Muscle layer of colon (tissue), 2 donors: ENCODE results near the gene SLC35C1.
"Not testable (repeated sequence)": the region's sequence is repeated elsewhere in the genome, so short reads cannot be mapped to it uniquely, and the experiment has no call there.

Experiments used
- H3K27ac ChIP-seq: one replicate; pipeline ENCODE4 v1.7.0; 2013; ENCODE audit warnings: low read depth, mild to moderate bottlenecking, low read length, moderate library complexity
- H3K27me3 ChIP-seq, 2 donors: one replicate each; pipeline ENCODE4 v1.7.0; 2013; ENCODE audit warnings: low read length in 2 of 2, mild to moderate bottlenecking in 2 of 2; ENCODE audit not compliant: insufficient read depth in 2 of 2, control insufficient read depth in 1 of 2
- H3K36me3 ChIP-seq: one replicate; pipeline ENCODE4 v1.7.0; 2013; ENCODE audit warnings: mild to moderate bottlenecking, low read length; ENCODE audit not compliant: insufficient read depth
- H3K4me1 ChIP-seq: one replicate; pipeline ENCODE4 v1.7.0; 2013; ENCODE audit warnings: mild to moderate bottlenecking, low read length; ENCODE audit not compliant: insufficient read depth
- H3K4me3 ChIP-seq, 2 donors: one replicate each; pipeline ENCODE4 v1.7.0; 2013; ENCODE audit warnings: low read length in 2 of 2, low read depth in 1 of 2, mild to moderate bottlenecking in 1 of 2, moderate library complexity in 1 of 2
- H3K9ac ChIP-seq: one replicate; pipeline ENCODE4 v1.7.0; 2013; ENCODE audit warnings: low read length
- H3K9me3 ChIP-seq: one replicate; pipeline ENCODE4 v1.7.0; 2013; ENCODE audit warnings: mild to moderate bottlenecking, low read length
- donor health status: abdominal sarcoma.
- donor health status: Adenocarcinoma of cecum.

SLC35C1 gene

GRCh38 chr11:45806072-45806933, 1.4 kb downstream of the SLC35C1 start:
- Histone ChIP-seq H3K9ac (no peak overlapping the region), H3K27me3 (no peaks in the 10 kb centered on the region), H3K9me3 (no peaks in the 10 kb centered on the region), H3K4me3 (peak overlapping the region in 1 of 2 donors; percentile 94), H3K27ac (no peak overlapping the region), H3K36me3 (peaks cover 4% of the 10 kb centered on the region), H3K4me1 (peaks cover 25% of the 10 kb centered on the region)

GRCh38 chr11:45806937-45807791, 2.2 kb downstream of the SLC35C1 start:
- no peak overlapping the region for H3K9ac ChIP-seq

GRCh38 chr11:45807792-45808238, 2.9 kb downstream of the SLC35C1 start:
- no peak overlapping the region for H3K4me3 ChIP-seq
- peaks cover 25% of the 10 kb centered on the region for H3K4me1 ChIP-seq
- H3K27ac ChIP-seq = no peak overlapping the region
- H3K36me3 ChIP-seq = peaks cover 11% of the 10 kb centered on the region
- H3K9me3 ChIP-seq = no peaks in the 10 kb centered on the region
- H3K27me3 ChIP-seq = no peaks in the 10 kb centered on the region
- H3K9ac ChIP-seq = no peak overlapping the region

More at GRCh38 chr11:45806937-45807791, 2.2 kb downstream of the SLC35C1 start:
- Histone ChIP-seq H3K4me3 (peak overlapping the region in 1 of 2 donors; percentile 4), H3K27ac (no peak overlapping the region), H3K4me1 (peaks cover 25% of the 10 kb centered on the region), H3K9me3 (no peaks in the 10 kb centered on the region), H3K36me3 (peaks cover 11% of the 10 kb centered on the region), H3K27me3 (no peaks in the 10 kb centered on the region)

GRCh38 chr11:45808427-45808826, 3.5 kb downstream of the SLC35C1 start:
- peaks cover 25% of the 10 kb centered on the region for H3K4me1 ChIP-seq
- H3K27ac ChIP-seq, H3K27me3 ChIP-seq, H3K4me3 ChIP-seq, H3K9me3 ChIP-seq, H3K9ac ChIP-seq: not testable (repeated sequence)
- peaks cover 11% of the 10 kb centered on the region for H3K36me3 ChIP-seq

GRCh38 chr11:45809456-45810395, 4.8 kb downstream of the SLC35C1 start:
- no peak overlapping the region for H3K27ac ChIP-seq
- H3K9me3 ChIP-seq = no peaks in the 10 kb centered on the region
- H3K4me1 ChIP-seq = peaks cover 25% of the 10 kb centered on the region
- no peaks in the 10 kb centered on the region for H3K27me3 ChIP-seq
- H3K36me3 ChIP-seq = peaks cover 11% of the 10 kb centered on the region
- no peak overlapping the region for H3K9ac ChIP-seq
- H3K4me3 ChIP-seq = no peak overlapping the region

- H3K9me3 ChIP-seq = no peaks in the 10 kb centered on the region
- peaks cover 23% of the 10 kb centered on the region for H3K4me1 ChIP-seq
- H3K4me3 ChIP-seq = no peak overlapping the region
- no peaks in the 10 kb centered on the region for H3K27me3 ChIP-seq
- H3K9ac ChIP-seq = no peak overlapping the region
- peaks cover 11% of the 10 kb centered on the region for H3K36me3 ChIP-seq
- H3K27ac ChIP-seq = no peak overlapping the region
These were observed 5.6 kb downstream of the SLC35C1 start for GRCh38 chr11:45810431-45811108.

- Histone ChIP-seq H3K4me1 (peaks cover 18% of the 10 kb centered on the region), H3K9ac (no peak overlapping the region), H3K27me3 (no peaks in the 10 kb centered on the region), H3K4me3 (no peak overlapping the region), H3K9me3 (no peaks in the 10 kb centered on the region), H3K36me3 (peaks cover 11% of the 10 kb centered on the region), H3K27ac (no peak overlapping the region)
These were observed 6.1 kb downstream of the SLC35C1 start for GRCh38 chr11:45811109-45811435.

- H3K4me3 ChIP-seq = no peak overlapping the region
- peaks cover 11% of the 10 kb centered on the region for H3K4me1 ChIP-seq
- no peaks in the 10 kb centered on the region for H3K27me3 ChIP-seq
- no peak overlapping the region for H3K27ac ChIP-seq
- H3K36me3 ChIP-seq = peaks cover 11% of the 10 kb centered on the region
- H3K9ac ChIP-seq = no peak overlapping the region
- H3K9me3 ChIP-seq = no peaks in the 10 kb centered on the region
These were observed 6.8 kb downstream of the SLC35C1 start for GRCh38 chr11:45811571-45812290.

- Histone ChIP-seq H3K4me1 (peaks cover under 1% of the 10 kb centered on the region), H3K9ac (no peak overlapping the region), H3K4me3 (no peak overlapping the region)
These were observed 7.9 kb downstream of the SLC35C1 start for GRCh38 chr11:45812581-45813548.

More at GRCh38 chr11:45812581-45813548, 7.9 kb downstream of the SLC35C1 start:
- no peaks in the 10 kb centered on the region for H3K9me3 ChIP-seq
- no peaks in the 10 kb centered on the region for H3K27me3 ChIP-seq
- H3K36me3 ChIP-seq = peaks cover 11% of the 10 kb centered on the region
- H3K27ac ChIP-seq = no peak overlapping the region
